ENCODE measurements around the gene GRM2.

DNA sequence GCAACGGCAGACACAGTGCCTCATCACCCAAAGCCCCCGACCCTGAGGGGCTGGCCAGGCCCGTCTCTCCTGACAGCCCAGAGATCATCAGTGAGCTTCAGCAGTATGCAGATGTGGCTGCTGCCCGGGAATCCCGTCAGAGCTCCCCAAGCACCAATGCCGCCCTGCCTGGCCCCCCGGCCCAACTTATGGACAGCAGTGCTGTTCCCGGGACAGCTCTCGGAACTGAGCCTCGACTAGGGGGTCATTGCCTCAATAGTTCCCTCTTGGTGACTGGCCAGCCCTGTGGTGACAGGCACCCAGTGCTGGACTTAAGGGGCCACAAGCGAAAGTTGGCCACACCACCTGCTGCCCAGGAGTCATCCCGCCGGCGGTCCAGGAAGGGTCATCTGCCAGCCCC lies 44.4 kb upstream of the GRM2 start:
- TF ChIP-seq, protein P1, sequence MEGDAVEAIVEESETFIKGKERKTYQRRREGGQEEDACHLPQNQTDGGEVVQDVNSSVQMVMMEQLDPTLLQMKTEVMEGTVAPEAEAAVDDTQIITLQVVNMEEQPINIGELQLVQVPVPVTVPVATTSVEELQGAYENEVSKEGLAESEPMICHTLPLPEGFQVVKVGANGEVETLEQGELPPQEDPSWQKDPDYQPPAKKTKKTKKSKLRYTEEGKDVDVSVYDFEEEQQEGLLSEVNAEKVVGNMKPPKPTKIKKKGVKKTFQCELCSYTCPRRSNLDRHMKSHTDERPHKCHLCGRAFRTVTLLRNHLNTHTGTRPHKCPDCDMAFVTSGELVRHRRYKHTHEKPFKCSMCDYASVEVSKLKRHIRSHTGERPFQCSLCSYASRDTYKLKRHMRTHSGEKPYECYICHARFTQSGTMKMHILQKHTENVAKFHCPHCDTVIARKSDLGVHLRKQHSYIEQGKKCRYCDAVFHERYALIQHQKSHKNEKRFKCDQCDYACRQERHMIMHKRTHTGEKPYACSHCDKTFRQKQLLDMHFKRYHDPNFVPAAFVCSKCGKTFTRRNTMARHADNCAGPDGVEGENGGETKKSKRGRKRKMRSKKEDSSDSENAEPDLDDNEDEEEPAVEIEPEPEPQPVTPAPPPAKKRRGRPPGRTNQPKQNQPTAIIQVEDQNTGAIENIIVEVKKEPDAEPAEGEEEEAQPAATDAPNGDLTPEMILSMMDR (IDR thresholded peaks at IDR 0.05) = no peak
- TF ChIP-seq ZFX (IDR thresholded peaks at IDR 0.05; ENCODE audit: borderline replicate concordance) = no peak

All from 22Rv1 (cell line).